GM19452 (cell line): ENCODE results near the gene PLA2G5.

ENCODE experiments used
- ATAC-seq: cut with Tn5 transposase; IDR thresholded peaks from one replicate; pipeline ENCODE4 v1.9.1; 2021; ENCODE audit not compliant: unreplicated experiment

Gene PLA2G5

DNA sequence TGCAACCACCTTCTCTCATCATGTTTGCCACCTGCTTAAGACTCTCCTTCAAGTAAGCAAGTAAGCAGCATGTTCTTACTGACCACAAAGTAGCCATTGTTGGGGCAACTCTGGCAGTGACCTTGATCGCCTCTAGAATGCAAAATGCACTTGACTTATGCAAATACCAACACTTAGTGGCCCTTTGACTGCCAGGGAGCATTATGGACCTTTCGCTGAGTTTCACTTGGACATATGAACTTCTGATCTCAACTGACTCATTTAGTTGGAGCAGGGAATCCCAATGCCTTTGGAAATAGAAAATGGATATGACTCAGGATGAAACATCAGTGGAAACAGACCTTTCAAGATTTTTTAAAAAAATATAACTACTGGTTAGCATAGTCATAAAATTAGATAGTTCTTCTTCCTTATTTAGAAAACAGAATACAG, 6.1 kb upstream of the PLA2G5 start:
- ATAC-seq: no peak

DNA sequence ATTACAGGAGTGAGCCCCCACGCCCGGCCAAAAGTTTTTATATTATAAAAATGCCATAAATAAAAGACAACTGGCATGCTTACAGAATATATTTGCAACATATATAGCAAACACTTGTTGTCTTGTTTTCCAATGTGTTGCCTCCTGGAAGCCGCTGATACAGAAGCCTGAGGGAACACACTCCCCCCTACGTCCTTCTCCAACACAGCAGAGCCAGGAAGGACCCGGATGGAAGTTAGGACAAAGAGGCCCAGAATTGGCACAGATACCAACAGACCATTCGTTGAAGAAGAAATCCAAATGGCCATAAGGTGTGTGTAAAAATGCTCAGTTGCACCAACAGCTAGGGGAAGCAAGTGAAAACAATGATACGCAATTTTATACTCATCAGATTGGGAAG, 1.3 kb upstream of the PLA2G5 start:
- ATAC-seq: no peak

DNA sequence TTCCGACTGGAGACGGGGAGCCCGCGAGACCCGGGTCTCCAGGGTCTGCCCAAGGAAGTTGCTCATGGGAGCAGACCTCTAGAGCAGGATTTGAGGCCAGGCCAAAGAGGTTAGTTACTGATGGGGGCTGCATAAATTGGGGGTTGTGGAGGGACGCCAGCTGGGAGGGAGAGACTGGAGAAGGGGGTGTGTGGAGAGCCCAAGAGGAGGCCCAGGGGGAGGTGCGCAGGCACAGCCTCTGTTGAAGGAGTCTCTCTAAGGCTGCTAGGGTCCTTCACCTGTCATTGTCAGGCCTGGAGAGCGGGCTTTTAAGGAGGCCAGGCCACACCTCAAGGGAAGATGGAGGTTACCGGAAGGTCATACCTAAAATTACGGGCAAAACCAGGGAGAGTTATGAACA, 363 bp downstream of the PLA2G5 start:
- ATAC-seq: no peak

DNA sequence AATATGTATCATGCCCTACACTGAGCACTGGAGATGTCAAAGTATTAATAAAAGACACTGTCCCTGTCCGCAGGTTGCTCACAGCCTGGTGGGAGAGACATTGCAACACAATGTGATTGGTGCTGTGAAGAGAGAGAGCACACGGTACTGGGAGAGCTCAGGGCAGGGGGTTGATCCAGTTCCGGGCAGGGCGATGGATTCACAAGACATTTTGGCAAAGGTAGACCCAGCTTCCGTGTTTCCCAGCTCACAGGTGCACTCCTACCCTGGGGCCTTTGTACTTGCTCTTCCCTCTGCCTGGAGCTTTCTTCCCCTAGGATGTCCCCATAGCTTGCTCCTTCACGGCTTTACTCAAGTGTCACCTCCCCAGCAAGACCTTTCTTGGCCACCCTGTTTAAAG, 1.4 kb downstream of the PLA2G5 start:
- no peak for ATAC-seq

DNA sequence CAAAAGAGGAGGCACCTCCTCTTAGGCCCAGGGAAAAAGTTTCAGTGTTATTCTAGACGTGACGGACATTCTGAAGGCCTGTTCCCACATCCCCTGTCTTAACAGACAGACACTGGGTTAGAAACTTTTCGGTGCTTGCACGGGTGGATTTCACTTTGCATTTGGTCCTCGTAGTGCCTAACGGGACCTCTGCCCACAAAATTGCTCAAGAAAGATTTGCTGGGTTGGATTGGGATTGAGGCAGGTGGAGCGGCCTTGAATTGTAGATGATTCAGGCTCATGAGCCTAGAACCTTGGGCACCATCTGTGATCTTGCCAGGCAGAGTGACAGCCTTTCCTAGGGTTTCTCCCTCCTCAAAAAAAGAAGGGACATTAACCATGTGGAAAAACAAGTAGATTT, 2.8 kb downstream of the PLA2G5 start:
- ATAC-seq: no peak

DNA sequence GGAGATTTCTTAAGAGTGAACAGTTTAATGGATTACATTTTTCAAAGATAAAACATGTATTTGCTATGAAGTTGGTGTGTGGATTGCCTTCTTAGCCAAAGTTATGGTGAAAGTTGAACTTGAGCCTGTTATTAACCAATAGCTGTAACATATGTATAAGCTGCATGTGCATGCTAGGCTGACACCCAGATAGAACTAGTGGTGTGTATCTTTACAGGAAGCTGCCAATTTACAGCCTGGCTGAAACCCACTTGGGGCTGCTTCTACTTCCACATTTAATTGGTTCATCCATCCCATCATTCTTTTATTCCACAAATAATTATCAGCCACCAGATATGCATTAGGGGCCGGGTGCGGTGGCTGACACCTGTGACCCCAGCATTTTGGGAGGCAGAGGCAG, 3.3 kb downstream of the PLA2G5 start:
- no peak for ATAC-seq

DNA sequence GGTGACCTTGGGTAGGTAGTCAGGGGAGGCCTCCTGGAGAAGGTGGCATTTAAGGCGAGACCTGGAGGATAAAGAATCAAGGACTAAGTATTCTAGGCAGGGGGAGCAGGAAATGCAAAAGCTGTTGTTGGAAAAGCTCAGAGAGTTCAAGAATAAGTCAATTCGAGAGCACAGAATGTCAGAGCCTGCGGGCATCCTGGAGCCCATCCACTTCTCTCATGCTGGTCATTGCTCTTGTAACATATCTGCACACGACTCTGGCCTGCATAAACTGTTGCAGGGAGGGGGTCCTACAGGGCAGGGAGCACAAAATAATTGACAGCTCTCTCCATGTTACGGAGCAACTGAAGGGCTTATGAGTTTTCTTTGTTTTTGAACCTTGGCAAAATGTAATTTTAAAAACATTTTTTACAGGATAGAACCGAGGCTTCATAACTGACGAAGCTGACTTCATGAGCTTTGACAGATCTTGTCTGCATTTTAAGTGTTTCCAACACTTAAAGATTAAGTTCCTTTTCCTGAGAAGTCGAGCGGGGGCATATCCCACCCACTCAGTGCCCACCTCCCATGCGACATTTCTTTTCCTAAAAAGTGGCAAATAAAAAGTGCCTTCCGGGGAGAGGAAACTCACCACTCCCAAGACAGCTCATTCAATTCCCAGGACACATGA, 4.2 kb downstream of the PLA2G5 start:
- no peak for ATAC-seq

DNA sequence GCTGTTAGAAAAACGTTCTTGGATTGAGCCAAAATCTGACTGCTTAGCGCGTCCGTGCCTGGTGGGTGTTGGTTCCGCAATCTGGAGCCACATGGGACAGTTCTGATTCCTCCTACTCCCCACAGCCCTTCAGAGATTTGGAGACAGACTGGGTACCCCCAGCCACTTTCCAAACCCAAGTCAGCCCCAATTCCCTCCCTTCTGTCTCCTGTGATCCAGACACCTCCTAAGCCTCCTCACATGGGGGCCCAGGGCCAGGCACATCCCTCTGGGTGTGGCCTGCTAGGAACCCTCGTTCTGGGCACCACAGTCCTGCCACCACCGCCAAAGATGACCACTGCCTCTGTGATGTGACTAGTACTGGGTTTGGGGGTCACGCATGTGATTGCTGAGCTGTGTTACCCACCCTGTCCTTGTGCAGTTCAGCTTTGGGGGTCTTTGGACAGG, 4.8 kb downstream of the PLA2G5 start:
- no peak for ATAC-seq

DNA sequence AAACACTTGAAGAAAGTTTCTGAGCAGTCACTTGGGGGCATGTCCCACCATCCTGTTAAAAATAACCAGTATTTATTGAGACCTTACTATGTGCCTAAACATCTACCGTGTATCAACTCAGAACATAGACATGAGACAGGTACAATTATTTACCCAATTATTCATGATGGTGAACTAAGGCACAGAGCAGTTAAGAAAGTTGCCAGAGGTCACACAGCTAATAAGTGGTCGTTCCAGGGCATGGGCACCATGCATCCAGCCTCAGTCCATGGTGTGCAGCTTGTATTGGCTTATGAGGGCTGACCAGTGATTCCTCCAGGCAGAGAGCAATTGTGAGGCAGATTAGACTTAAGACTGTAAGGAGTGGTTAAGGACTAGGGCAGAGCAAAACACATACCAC, 5.4 kb downstream of the PLA2G5 start:
- ATAC-seq: no peak

DNA sequence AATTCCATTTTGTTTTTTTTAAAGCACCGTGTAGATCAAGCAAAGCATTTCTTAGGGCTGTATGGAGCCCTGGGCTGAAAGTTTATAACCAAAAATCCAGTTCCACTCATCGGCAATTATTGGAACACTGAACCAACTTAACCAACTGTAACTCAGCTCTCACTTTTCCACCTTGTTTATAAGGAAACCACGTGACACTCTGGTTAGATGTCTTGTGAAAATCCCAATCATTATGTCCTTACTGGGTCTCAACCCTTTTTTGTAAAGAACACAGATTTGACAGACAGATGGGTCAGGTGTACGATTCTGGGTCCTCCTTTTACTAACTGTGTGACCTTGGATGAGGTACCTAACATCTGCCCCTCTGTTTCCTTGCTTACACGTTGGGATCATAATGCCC, 6.2 kb downstream of the PLA2G5 start:
- ATAC-seq: no peak

DNA sequence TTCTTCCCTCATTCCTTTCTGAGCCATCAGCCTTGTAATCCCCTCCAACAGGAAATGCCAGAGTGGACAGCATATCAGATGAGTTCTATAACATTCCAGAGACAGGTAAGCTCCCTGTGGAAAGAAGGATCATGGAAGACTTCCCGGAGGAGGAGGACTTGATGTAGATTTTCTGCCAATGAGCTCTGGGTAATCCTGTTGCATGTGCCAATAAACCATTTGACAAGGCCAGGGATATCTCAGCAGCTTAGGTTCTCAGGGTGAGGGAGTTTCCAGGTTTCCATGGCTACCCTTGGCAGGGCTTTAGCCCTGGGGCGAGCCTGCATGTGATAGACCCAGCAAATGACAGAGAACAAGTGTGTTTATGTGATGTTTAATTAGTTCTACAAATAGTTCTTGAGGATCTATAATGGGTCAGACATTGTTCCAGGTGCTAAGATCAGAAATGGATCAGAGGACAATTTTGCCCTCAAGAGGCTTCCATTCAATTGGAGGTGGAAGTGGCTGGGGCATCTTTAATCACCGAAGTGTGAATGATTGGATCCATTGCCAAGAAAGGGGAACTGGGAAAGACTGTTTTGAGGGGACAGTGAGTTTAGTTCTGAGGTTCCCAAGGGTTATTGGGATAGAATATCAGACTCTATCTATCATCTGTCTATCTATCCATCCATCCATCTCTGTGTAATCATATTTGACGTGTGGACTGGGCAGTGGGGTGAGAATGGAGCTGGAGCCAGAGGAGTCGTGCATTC, 6.9 kb downstream of the PLA2G5 start:
- ATAC-seq: no peak

DNA sequence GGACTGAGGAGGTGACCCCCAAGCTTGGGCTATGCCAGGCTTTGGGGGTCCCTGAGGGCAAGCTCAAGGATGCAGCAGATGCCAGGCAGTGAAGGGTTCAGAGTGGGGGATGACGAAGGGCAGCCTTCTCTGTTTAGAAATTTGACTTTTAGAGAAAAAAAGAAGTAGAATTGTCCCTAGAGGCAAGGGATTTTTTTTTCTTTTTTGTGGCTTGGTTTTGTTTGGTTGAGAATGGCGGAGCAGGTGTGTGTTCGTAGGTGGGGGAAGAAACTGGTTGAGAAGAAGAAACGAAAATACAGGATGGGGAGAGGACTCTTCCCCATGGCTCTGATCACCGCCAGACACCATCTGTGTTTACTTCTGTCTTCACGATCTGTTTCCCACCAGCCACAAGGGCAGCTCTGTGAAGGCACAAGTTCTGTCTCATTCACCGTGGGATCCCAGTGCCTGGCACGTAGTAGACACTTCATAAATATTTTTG, 8.2 kb downstream of the PLA2G5 start:
- no peak for ATAC-seq

DNA sequence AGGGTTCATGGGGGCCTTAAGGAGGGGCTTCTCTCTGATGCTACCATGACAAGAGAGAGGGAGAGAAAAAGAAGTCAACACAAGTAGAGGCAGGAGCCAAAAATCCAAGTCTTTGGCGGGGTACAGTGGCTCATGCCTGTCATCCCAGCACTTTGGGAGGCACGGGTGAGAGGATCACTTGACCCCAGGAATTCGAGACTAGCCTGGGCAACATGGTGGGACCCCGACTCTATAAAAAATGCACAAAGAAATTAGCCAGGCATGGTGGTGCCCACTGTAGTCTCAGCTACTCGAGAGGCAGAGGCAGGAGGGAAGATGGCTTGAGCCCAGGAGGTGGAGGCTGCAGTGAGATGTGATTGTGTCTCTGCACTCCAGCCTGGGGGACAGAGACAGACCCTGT, 8.7 kb downstream of the PLA2G5 start:
- ATAC-seq: no peak

DNA sequence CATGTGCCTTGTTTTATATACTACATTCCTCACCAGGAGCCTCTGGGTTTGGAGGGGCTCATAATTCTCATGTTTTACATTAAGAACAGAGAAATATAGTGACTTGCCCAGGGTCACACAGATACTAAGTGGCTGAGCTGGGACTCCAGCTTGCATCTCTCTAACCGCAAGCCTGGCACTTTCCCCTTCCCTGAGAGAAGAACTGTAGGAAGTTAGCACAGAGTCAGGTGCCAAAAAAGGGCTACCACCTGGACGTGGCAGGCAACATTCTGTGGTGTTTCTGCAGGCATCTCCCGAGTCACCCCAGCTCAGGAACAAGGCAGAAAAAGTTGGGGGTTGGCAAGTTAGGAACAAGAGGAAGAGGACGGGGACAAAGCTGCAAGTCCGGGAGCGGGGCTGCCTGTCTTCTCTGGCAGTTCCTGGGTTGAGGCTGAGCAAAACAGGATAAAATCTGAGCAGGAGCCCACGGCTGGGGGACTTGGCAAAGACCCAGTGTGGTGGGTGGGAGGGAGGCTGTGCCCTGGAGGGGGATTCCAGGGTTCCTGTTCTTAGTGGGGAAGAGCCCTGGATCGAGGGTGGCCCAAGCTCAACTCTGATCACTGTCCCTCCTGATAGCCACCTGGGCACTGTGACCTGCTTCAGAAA, 9.8 kb downstream of the PLA2G5 start:
- ATAC-seq: no peak

DNA sequence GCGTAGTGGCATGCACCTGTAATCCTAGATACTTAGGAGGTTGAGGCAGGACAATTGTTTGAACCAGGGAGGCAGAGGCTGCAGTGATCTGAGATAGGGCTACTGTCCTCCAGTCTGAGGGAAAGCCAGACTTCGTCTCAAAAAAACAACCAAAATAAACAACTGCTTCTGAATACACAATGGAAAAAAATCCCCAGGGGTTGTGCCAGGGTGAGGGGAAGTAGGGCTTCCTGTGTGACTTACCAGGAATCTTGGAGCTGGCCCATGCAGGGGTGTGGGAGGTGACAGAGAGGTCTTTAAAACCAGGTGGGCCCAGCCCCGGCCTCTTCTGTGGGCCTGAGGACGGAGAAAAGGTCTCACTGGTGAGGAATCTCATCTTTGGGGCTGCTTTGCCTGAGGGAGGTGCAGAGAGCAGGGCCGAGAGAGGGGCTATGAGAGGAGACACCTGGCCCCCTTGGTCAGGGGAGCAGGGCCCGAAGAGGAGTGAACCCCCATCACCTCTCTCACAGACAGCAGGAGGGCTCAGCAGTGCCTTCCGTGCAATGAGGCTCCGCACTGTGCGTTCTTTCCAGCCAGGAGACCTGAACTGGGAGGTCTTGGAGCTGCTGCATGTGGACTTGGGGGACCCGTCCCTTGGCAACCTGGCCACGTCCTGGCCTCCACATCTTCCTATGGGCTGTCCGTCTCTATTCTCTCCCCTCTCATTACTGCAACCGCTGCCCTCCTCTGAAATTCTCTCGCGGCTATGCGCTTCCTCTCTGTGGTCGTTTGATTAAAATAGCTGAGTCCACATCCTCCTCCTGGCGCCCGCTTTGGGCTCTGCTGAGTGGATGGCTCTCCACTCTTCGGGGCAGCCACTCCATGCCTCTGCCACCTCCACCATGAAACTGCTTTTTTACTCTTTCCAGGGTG, 10.7 kb downstream of the PLA2G5 start:
- ATAC-seq: no peak

DNA sequence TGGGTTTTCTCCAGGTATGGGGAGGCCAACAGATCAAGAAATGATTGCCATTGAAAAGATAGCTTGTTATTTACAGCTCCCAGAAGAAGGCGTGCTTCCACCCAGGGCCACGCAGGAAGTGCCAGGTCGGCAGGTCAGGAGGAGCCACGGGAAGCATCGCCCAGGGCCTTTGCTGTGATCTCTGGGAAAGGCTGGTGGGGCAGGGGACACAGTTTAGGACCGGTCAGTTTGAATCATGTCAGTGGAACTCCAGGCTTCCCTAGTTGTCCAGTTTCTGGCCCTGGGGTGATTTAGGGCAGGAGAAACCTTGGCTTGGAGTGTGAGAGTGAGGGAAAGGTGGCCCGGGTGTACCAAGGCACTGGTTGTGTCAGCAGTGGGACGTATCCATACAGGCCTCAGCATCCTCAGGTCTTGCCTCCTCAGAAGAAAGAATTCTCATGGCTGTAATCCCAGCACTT, 11.4 kb downstream of the PLA2G5 start:
- ATAC-seq: no peak

DNA sequence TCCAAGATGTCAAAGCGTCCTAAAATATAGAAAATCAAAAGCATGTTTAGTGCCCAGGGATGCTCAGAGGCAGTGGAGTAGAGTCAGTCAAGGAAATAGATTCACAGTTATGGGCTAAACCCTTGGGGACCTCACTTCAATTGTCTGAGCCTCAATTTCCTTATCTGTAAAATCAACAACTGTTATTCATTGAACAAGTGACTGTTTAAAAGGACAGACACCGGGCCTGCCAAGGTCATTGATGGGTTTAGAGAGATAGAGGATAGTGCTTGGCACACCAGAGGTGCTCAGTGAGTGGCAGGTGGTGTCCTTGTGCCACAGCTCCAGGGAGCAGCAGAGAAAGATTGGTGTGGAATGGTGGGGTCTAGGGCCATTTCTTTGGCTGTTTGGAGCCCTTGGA, 12.8 kb downstream of the PLA2G5 start:
- ATAC-seq: no peak

DNA sequence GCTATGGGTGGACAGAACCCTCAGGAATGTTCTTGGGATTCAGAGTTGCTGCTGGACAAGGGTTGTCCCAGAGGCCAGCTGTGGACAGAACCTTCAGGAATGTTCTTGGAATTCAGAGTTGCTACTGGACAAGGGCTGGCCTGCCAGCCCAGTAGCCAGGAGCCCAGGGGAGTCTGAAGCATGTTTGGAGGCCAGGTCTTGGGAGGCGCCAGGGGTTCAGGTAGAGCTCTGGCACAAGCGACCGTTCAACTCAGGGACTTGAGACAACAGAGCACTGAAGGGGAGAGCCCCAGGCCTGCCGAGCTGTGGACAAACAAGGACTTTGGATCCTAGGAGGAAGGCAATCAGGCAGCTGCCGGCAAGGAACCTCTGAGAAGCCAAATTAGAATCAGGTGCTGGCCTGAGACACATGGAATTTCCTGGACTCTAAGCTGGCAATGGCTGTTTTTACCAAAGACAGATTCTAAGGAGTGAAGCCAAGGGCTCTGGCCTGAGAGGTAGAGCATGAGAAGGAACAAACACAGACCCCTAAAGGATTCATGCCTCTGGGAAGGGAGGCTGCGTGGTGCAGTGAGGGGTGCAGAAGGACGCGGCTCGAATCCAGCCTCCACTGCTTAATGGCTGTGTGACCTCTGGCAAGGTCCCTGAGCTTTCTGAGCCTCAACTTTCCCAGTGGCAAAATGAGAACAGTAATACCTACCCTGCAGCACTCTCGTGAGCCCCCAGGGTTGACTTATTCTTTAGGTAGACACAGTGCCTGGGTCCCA, 13.4 kb downstream of the PLA2G5 start:
- no peak for ATAC-seq

DNA sequence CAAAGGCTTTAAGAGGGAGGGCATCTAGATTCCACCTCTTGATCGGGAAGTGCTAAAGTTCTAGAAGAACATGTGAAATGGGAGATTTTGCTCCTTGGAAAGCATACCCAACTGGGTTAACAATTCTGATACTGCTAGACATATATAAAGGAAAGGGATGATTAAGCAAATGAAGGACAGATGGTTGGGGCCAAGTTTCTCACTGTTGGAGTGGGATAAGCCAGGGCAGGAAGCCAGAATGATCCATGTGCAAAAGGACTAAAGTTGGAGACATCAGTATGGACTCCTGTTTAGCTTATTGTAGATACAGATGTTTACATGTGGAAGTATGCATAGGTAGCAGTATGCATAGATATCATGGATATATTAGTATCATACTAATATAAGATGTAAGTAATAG, 16.8 kb downstream of the PLA2G5 start:
- no peak for ATAC-seq

DNA sequence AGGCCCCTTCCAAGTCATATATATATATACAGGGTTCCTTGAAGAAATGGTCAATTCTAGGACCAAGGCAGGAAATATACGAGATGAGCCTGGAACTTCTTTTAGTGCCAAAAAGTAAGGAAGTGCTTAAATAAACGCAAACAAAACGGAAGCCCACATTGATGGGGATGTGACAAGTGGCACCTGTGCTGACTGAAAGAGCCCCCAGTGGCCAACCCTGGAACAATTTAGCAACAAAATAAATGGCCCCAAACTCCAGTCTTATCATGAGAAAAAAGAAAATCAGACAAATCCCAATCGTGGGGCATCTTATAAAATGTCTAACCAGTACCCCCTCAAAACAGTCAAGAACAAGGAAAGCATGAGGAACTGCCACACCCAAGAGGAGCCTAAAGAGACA, 17.7 kb downstream of the PLA2G5 start:
- ATAC-seq: no peak
